SH-SY5Y (cell line): ENCODE results near the gene TEDC1.

ENCODE experiments used
- GATA2 ChIP-seq: IDR thresholded peaks from 2 replicates; pipeline ENCODE4 v1.6.1; 2011; ENCODE audit warnings: mild to moderate bottlenecking, low read depth, low read length
- GATA3 ChIP-seq: IDR thresholded peaks from 2 replicates; pipeline ENCODE4 v1.6.1; 2011; ENCODE audit warnings: low read depth, mild to moderate bottlenecking, low read length, moderate library complexity

Gene TEDC1

GRCh38 chr14:105491366-105491973, 424 bp downstream of the TEDC1 start:
- TF ChIP-seq GATA3: no peak
- no peak for TF ChIP-seq GATA2

GRCh38 chr14:105492031-105492970, 1.3 kb downstream of the TEDC1 start:
- no peak for TF ChIP-seq GATA2
- no peak for TF ChIP-seq GATA3

- TF ChIP-seq GATA3 (no peak), GATA2 (no peak)
These were observed 2.2 kb downstream of the TEDC1 start for GRCh38 chr14:105492971-105493871.

GRCh38 chr14:105493921-105494605, 3.0 kb downstream of the TEDC1 start:
- TF ChIP-seq GATA2: no peak
- no peak for TF ChIP-seq GATA3

- TF ChIP-seq GATA3 (no peak), GATA2 (no peak)
These were observed 3.5 kb downstream of the TEDC1 start for GRCh38 chr14:105494606-105494929.

- TF ChIP-seq GATA3: no peak
- no peak for TF ChIP-seq GATA2
These were observed 4.3 kb downstream of the TEDC1 start for GRCh38 chr14:105495101-105495989.

GRCh38 chr14:105495990-105496830, 5.2 kb downstream of the TEDC1 start:
- TF ChIP-seq GATA3 (no peak), GATA2 (no peak)

GRCh38 chr14:105496831-105497591, 6.0 kb downstream of the TEDC1 start:
- TF ChIP-seq GATA2: no peak
- no peak for TF ChIP-seq GATA3

GRCh38 chr14:105497671-105498429, 6.8 kb downstream of the TEDC1 start:
- no peak for TF ChIP-seq GATA3
- no peak for TF ChIP-seq GATA2

GRCh38 chr14:105498430-105499255, 7.6 kb downstream of the TEDC1 start:
- TF ChIP-seq GATA2 (no peak), GATA3 (no peak)
